ENCODE measurements around the gene DDX46. TPM values are rescaled to one million over a fixed set of nuclear protein-coding genes. Genes with fewer than 3 reads are reported as not detected.

Gene DDX46
- total and polyA plus RNA-seq, 2 of the 8 experiments (the other 6 are each of a cell fraction or from before 2014, with no cell fraction given) = 22.6 to 110 TPM

DNA sequence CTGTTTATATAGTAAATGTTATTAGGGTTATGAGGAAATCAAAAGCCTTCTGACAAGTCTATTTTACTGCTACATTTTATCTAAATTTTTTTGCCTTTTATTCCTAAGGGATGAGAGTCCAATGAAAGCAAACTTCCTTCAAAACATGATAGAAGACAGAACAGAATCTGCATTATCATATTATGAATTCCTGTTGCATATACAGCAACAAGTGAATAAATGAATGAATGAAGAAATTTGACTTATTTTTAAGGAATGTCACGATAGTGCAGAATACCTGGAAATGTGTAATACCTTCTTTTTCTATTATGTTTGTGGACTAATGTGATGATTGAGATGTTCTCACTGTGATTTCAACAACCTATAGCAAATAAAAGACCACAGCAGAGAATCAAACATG lies 33.7 kb upstream of the DDX46 start:
- Histone ChIP-seq H3K9ac (replicated peaks in 1 of 4; ENCODE audit: extremely low read depth in 1 of 4, low read depth in 3 of 4, low read length in 3 of 4) (no peak overlapping the region), H3K18ac (ENCODE audit: extremely low read depth, low read length) (no peak overlapping the region), H3K27ac (ENCODE audit: low read depth, low read length) (no peak overlapping the region), H2BK15ac (ENCODE audit: low read length) (no peak overlapping the region), H3K56ac (replicated peaks; ENCODE audit: insufficient read length, low read depth, low read length) (no peak overlapping the region), H2BK20ac (ENCODE audit: low read length) (no peak overlapping the region), H3K36me3 (ENCODE audit: control insufficient read depth in 2 of 4, insufficient read depth in 4 of 4, low read length in 3 of 4) (peaks cover 3 to 23% (median 5%) of the 10 kb centered on the region in 4 experiments; a peak in 6 of 8 replicates), H2AK5ac (ENCODE audit: low read depth, low read length) (no peak overlapping the region), H3K9me3 (ENCODE audit: insufficient read depth in 2 of 2, low read depth in 1 of 2, low read length in 1 of 2) (no peaks in the 10 kb centered on the region), H4K20me1 (replicated peaks in 1 of 2; ENCODE audit: control insufficient read depth in 1 of 2, insufficient read depth in 2 of 2, low read length in 2 of 2) (no peaks in the 10 kb centered on the region), H4K91ac (replicated peaks; ENCODE audit: insufficient read length, low read length) (no peak overlapping the region), H2BK5ac (ENCODE audit: low read depth, low read length) (no peak overlapping the region), H3K79me1 (ENCODE audit: low read depth, low read length) (no peaks in the 10 kb centered on the region), H3K4ac (replicated peaks; ENCODE audit: insufficient read length, low read depth, low read length) (no peak overlapping the region), H3K23me2 (ENCODE audit: low read depth, low read length) (no peaks in the 10 kb centered on the region), H3K4me3 (ENCODE audit: extremely low read depth in 1 of 4, insufficient read depth in 2 of 4, low read depth in 3 of 4, low read length in 4 of 4) (no peak overlapping the region), H3K79me2 (ENCODE audit: control insufficient read depth in 1 of 2, insufficient read depth in 2 of 2, low read length in 2 of 2) (no peaks in the 10 kb centered on the region), H3K14ac (ENCODE audit: insufficient read length) (no peak overlapping the region), H4K5ac (ENCODE audit: insufficient read length, low read depth, low read length) (no peak overlapping the region), H3K27me3 (replicated peaks in 1 of 4; ENCODE audit: control insufficient read depth in 3 of 4, extremely low read depth in 1 of 4, insufficient read depth in 3 of 4, low read length in 3 of 4) (no peaks in the 10 kb centered on the region), H2BK120ac (replicated peaks; ENCODE audit: low read depth, low read length) (no peak overlapping the region), H2AFZ (ENCODE audit: low read length) (no peak overlapping the region), H3K23ac (ENCODE audit: insufficient read length) (no peak overlapping the region), H3K4me1 (replicated peaks in 1 of 4; ENCODE audit: control insufficient read depth in 3 of 4, insufficient read depth in 4 of 4, low read length in 3 of 4) (no peaks in the 10 kb centered on the region), H3K4me2 (ENCODE audit: insufficient read depth in 1 of 2, low read depth in 2 of 2, low read length in 2 of 2) (no peak overlapping the region), H2BK12ac (ENCODE audit: low read depth, low read length) (no peak overlapping the region), H4K8ac (ENCODE audit: extremely low read depth, insufficient read depth, low read length) (no peak overlapping the region)
- CTCF ChIA-PET (ENCODE audit: partially characterized antibody) = interaction anchor here (0.6 kb wide), 1 partner anchor 841 kb away, joined by 3 read pairs; no protein-coding TSS in a partner anchor
- DNase-seq (ENCODE audit: low read depth in 1 of 2, low spot score in 2 of 2) (no peak), FAIRE-seq (no peak)
- POLR2A ChIA-PET (ENCODE audit: partially characterized antibody) = no interaction called here
- 87% methylated on average over 1 of the region's 1 CpG; no CpG with 5 or more reads in 1 of the 2 experiments for WGBS, 2 experiments (ENCODE audit: extremely low coverage in 1 of 2, insufficient coverage in 1 of 2, insufficient read length in 1 of 2, insufficient replicate concordance in 2 of 2, low coverage in 1 of 2, low lambda C conversion rate in 2 of 2, missing lambda C conversion rate in 1 of 2)
- TF ChIP-seq JUND (IDR thresholded peaks at IDR 0.05; ENCODE audit: low read length) (no peak), RNF2 (IDR thresholded peaks at IDR 0.05; ENCODE audit: borderline replicate concordance, low read depth, low read length, missing control alignments, poor library complexity, severe bottlenecking) (no peak), TBP (IDR thresholded peaks at IDR 0.05; ENCODE audit: low read depth, low read length) (no peak), HDAC6 (IDR thresholded peaks at IDR 0.05; ENCODE audit: low read depth, low read length) (no peak), BCL11A (IDR thresholded peaks at IDR 0.05; ENCODE audit: low read depth in 2 of 2, low read length in 2 of 2) (no peak)
